Chondrocyte (in vitro differentiated cells): ENCODE measurements around the gene ARHGEF40. TPM values are rescaled to one million over a fixed set of nuclear protein-coding genes. Genes with fewer than 3 reads are reported as not detected.

Experiments
- DNase-seq: peaks from one replicate; pipeline ENCODE4 v3.0.0; 2021; ENCODE audit warnings: mixed read lengths, low spot score
- H3K27ac Mint-ChIP-seq: one replicate; pipeline ENCODE4 v1.8.0; 2021; ENCODE audit warnings: mild to moderate bottlenecking, moderate library complexity, mixed read lengths; ENCODE audit not compliant: unreplicated experiment
- H3K27me3 Mint-ChIP-seq: 2 replicates; pipeline ENCODE4 v1.8.0; 2021; ENCODE audit warnings: low read depth, mixed read lengths
- H3K36me3 Mint-ChIP-seq: 2 replicates; pipeline ENCODE4 v1.8.0; 2021; ENCODE audit warnings: low read depth, mixed read lengths
- H3K4me1 Mint-ChIP-seq: 2 replicates; pipeline ENCODE4 v1.8.0; 2021; ENCODE audit warnings: low read depth, mild to moderate bottlenecking, mixed read lengths
- H3K4me3 Mint-ChIP-seq: one replicate; pipeline ENCODE4 v1.8.0; 2021; ENCODE audit warnings: mild to moderate bottlenecking, moderate library complexity, mixed read lengths; ENCODE audit not compliant: unreplicated experiment
- H3K9me3 Mint-ChIP-seq: 2 replicates; pipeline ENCODE4 v1.8.0; 2021; ENCODE audit warnings: low read depth, mixed read lengths
- total RNA-seq: library from RNA; stranded (reverse); gene quantifications from 3 replicates; pipeline ENCODE4 v1.2.1, GENCODE V29; 2021
- TF ChIP-seq, protein P1 (sequence below): fragments of 200-600 bp; sonication (generic); IDR thresholded peaks from 2 replicates; pipeline ENCODE4 v1.5.0; 2021; ENCODE audit warnings: antibody characterized with exemption, mild to moderate bottlenecking, moderate library complexity

Gene ARHGEF40
- total RNA-seq, 1 donor from 2014 or later, result 90.4 TPM

DNA sequence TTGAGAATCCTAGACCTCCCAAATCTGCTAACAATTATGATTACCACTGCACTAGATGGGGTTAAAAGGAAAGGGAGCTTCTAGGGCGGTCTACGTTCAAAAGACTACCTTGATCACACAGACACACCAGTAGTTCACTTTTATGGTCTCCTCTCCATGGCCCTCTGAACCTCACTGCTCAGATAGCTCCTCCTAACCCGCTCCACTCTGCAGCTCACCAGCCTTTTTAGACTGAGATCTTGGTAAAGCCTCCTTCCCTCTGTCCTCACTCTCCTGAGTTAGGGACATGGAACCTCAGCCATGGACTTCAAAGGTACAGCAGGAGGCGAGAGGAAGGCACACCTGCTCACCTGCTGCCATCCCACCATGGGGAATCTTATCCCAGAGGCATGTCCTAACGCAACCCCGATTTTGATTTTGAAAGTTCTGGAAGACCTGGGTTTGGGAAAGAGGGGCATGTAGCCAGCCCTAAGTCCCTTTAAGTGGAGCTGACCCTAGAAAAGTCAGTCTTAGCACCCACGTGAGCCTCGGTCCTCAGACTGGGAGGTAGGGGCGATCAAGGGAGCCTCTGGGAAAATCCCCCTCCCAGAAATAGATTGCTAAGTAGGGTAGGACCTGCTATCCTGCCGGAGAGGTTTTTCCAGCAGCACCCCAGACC is 27.0 kb downstream of the ARHGEF40 start:
- Mint-ChIP-seq H3K4me1 (peaks cover 58% of the 10 kb centered on the region), H3K4me3 (peak overlapping the region; percentile 69), H3K27ac (peak overlapping the region; percentile 58), H3K9me3 (no peaks in the 10 kb centered on the region), H3K36me3 (peaks cover 4% of the 10 kb centered on the region), H3K27me3 (no peaks in the 10 kb centered on the region)
- DNase-seq, result no peak
- TF ChIP-seq, protein P1, sequence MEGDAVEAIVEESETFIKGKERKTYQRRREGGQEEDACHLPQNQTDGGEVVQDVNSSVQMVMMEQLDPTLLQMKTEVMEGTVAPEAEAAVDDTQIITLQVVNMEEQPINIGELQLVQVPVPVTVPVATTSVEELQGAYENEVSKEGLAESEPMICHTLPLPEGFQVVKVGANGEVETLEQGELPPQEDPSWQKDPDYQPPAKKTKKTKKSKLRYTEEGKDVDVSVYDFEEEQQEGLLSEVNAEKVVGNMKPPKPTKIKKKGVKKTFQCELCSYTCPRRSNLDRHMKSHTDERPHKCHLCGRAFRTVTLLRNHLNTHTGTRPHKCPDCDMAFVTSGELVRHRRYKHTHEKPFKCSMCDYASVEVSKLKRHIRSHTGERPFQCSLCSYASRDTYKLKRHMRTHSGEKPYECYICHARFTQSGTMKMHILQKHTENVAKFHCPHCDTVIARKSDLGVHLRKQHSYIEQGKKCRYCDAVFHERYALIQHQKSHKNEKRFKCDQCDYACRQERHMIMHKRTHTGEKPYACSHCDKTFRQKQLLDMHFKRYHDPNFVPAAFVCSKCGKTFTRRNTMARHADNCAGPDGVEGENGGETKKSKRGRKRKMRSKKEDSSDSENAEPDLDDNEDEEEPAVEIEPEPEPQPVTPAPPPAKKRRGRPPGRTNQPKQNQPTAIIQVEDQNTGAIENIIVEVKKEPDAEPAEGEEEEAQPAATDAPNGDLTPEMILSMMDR, result no peak

DNA sequence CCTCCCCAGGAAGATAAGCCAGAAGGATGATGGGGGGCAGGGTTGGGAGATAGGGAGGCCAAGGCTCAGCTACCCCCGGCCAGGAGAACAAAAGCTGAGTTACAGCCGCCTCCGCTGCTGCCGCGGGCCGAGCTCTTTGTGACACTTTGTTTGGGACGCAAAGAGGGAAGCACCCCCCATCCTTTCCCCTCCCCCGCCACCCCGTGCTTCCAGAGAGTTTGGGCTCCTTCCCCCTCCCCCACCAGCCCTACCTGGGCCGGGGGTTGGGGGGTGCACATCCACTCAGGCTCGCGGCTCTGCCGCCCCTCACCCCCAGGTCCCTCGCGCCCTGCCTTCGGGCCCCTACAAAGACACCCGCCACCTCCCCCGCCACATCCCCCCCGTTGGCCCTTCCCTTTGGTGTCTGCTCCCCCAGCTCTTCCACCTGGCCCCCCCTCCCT is 27.6 kb downstream of the ARHGEF40 start:
- H3K36me3 Mint-ChIP-seq, result peaks cover 3% of the 10 kb centered on the region
- no peaks in the 10 kb centered on the region for H3K27me3 Mint-ChIP-seq
- peak overlapping the region; percentile 69 for H3K4me3 Mint-ChIP-seq
- DNase-seq, result no peak
- no peaks in the 10 kb centered on the region for H3K9me3 Mint-ChIP-seq
- TF ChIP-seq, protein P1, result no peak
- peak overlapping the region; percentile 42 for H3K27ac Mint-ChIP-seq
- H3K4me1 Mint-ChIP-seq, result peaks cover 60% of the 10 kb centered on the region

DNA sequence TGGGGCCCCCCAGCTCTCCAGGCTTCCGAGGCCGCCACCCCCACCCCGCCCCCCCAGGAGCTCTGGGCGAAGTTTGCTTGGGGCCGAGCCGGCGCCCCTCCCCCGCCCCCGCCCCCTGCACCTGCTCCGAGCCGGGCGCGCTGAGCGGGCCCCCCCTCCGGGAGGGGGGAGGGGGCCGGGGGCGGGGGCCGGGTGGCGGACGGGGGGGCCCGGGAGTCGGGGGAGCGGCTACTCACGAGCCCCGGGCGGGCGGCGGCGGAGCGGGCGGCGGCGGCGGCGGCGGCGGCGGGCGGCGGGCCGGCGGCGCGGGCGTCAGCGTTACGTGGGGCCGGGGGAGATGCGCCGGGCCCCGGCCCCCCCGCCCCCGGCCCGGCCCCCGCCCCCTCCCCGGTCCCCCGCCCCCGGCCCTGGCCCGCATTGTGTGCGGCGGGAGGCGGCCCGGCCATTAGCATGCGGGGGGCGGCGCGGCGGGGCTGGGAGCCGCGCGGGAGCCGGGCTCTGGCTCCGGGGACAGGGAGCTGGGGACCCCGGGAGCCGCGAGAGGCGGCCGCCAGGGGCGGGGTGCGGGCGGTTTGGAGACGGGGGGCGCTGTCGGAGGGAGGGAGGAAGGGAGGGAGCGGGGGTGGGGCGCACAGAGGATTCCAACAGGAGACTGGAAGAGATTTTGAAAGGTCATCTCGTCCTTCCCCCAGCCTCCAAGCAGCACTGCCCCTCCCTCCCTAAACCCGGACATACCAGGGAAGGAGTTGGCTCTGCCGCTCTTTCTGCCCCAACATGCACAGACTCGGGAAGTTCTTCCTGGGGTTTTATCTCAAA is 28.2 kb downstream of the ARHGEF40 start, which contains the start of gene ZNF219:
Gene ZNF219 (minus strand): TSS at position 580 of the 816 bp plus-strand sequence. CDS start 5,064 bp downstream, outside the sequence.
- Mint-ChIP-seq H3K4me3 (peak within 1 kb of the TSS; percentile 76), H3K27ac (peak within 1 kb of the TSS; percentile 86), H3K4me1 (peaks cover 62% of the 10 kb centered on the region), H3K9me3 (no peaks in the 10 kb centered on the region), H3K27me3 (no peaks in the 10 kb centered on the region), H3K36me3 (peaks cover under 1% of the 10 kb centered on the region)
- DNase-seq, result no peak
- TF ChIP-seq, protein P1, result peak; percentile 40

DNA sequence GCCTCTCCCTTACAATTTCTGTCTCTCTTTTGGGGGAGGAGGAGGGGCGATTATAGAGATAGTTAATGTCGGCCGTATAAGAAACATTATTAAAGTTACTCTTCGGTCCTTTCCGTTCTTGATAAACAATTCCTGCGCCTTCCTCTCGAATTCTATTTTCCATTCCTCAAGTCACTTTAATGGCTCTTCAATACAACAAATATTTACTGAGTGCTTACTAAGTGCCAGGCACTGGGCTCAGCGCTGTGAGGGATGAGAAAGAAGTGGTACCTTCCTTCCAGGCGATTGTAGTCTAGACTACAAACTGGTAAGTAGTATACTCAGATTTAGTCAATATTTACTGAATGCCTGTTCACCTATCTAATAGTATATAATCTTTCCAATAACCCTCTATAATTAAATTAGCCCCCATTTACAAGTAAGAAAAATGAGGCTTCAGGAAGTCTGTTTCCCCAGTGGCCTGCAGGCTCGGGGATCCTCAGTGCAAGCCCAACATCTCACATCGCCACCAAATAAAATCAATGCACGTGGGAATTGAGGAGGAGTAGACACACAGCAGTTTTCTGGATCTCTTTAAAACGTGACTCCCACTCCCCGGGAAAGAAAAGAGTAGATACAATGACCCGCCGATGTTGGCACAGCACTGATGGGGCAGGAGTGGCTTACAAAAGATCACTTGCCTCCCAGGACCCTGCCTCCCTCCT is 28.9 kb downstream of the ARHGEF40 start:
- Mint-ChIP-seq H3K4me3 (peak overlapping the region; percentile 76), H3K27ac (peak overlapping the region; percentile 86), H3K9me3 (no peaks in the 10 kb centered on the region), H3K36me3 (no peaks in the 10 kb centered on the region), H3K4me1 (peaks cover 57% of the 10 kb centered on the region), H3K27me3 (no peaks in the 10 kb centered on the region)
- DNase-seq, result no peak
- TF ChIP-seq, protein P1, result no peak

DNA sequence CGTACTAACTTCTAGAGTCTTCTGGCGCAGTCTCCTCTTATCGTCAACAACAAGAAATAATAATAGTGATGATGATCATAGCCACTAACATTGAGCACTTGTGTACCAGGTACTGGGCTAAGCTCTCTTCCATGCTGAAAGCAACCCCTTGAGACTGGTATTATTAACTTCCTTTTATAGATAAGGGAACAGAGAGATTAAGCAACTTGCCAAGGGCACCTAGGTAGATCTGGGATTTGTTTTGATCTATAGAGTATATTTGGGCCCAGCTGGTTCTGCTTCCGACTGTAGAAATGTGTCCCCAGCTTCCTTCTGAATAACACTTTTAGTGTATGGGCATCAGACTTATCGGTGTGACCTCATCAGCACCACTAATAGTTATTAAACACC is 29.5 kb downstream of the ARHGEF40 start:
- TF ChIP-seq, protein P1, result no peak
- DNase-seq, result no peak

More for the DNA sequence above, 29.5 kb downstream of the ARHGEF40 start:
- H3K27me3 Mint-ChIP-seq, result no peaks in the 10 kb centered on the region
- peak overlapping the region; percentile 76 for H3K4me3 Mint-ChIP-seq
- peaks cover 55% of the 10 kb centered on the region for H3K4me1 Mint-ChIP-seq
- no peaks in the 10 kb centered on the region for H3K36me3 Mint-ChIP-seq
- H3K9me3 Mint-ChIP-seq, result no peaks in the 10 kb centered on the region
- peak overlapping the region; percentile 86 for H3K27ac Mint-ChIP-seq
